ENCODE measurements around the gene PPP1R18.

DNA sequence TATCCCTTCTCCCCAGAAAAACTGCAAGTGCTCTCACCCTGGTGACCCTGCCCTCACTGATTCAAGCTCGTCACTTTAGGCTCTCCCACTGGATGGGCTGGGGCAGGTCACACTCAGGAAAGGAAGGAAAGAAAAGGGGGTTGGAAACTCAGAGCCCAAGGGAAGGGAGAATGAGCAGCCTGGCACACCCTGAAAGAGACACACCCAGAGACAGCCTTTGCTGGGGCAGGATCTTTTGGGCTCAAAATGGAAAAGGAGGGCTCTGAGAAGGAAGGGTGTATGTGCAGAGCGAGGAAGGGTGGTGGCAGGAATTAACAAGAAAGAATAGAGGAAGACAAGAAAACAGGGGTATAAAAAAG lies 2.5 kb downstream of the PPP1R18 start:
- TF ChIP-seq, protein P1, sequence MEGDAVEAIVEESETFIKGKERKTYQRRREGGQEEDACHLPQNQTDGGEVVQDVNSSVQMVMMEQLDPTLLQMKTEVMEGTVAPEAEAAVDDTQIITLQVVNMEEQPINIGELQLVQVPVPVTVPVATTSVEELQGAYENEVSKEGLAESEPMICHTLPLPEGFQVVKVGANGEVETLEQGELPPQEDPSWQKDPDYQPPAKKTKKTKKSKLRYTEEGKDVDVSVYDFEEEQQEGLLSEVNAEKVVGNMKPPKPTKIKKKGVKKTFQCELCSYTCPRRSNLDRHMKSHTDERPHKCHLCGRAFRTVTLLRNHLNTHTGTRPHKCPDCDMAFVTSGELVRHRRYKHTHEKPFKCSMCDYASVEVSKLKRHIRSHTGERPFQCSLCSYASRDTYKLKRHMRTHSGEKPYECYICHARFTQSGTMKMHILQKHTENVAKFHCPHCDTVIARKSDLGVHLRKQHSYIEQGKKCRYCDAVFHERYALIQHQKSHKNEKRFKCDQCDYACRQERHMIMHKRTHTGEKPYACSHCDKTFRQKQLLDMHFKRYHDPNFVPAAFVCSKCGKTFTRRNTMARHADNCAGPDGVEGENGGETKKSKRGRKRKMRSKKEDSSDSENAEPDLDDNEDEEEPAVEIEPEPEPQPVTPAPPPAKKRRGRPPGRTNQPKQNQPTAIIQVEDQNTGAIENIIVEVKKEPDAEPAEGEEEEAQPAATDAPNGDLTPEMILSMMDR (IDR thresholded peaks at IDR 0.05; ENCODE audit: low read depth, low read length) = no peak
- TF ChIP-seq EZH2phosphoT487 (IDR thresholded peaks at IDR 0.05; ENCODE audit: low read depth) = no peak
